Measurements from ENCODE around the gene DUSP1. TPM values are rescaled to one million over a fixed set of nuclear protein-coding genes. Genes with fewer than 3 reads are reported as not detected.

DUSP1 gene
- total and polyA plus RNA-seq, 2 of the 13 experiments (the other 11 are each of a cell fraction or from before 2014, with no cell fraction given), result 27.1 to 55.5 TPM

DNA sequence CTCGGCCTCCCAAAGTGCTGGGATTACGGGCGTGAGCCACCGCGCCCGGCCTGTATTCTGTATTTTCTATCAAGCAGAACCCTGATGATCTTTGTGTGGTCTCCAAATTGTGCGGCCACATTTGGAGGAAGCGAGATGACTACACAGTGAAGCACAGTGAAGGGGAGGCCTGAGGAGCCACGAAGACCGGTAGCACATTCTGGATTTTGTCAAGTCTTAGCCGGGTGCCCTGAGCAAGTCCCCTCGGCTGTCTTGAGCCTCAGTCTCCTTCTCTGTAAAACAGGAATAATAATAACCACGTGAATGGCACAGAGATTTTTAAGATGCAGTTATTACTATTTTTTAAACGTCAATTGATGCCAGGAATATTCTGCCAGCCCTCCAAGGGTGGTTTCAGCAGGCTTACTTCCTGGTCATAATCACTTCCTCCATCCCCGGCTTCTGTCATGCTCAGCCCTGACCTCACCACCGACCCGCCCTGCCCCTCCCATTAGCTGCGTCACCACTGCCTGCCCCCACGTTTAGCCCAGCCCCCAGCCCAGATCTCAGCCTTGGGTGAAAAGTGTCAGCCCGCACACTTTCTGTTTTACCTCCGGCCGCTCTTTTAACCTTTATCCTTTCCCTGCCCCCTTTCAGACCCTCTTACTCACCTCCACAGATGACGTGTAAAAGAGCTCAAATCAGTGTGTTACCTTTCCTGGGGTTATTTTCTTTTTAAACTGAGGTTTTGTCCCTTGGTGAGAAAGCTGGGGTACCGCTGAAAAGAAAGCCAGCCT is 36.1 kb upstream of the DUSP1 start (continued):
- TF ChIP-seq NFIB (CRISPR knock-in tag; IDR thresholded peaks at IDR 0.05; ENCODE audit: borderline replicate concordance), result no peak
- no peak for TF ChIP-seq RORA (CRISPR knock-in tag; IDR thresholded peaks at IDR 0.05)
- TF ChIP-seq CHD2 (IDR thresholded peaks at IDR 0.05; ENCODE audit: low read depth, low read length), result no peak
- no peak for TF ChIP-seq GTF2F1 (IDR thresholded peaks at IDR 0.05; ENCODE audit: low read length)
- 0 out of 2 replicates have a peak, but pooled peaks have one; percentile 40 for TF ChIP-seq ZMYM4 (CRISPR knock-in tag; IDR thresholded peaks at IDR 0.05)
- TF ChIP-seq AGO1 (IDR thresholded peaks at IDR 0.05; ENCODE audit: low read depth, low read length, poor library complexity, severe bottlenecking), result no peak
- no peak for TF ChIP-seq KDM2A (CRISPR knock-in tag; IDR thresholded peaks at IDR 0.05; ENCODE audit: borderline replicate concordance, low read depth)
- no peak for TF ChIP-seq ZNF567 (CRISPR knock-in tag; IDR thresholded peaks at IDR 0.05; ENCODE audit: borderline replicate concordance)
- no peak for TF ChIP-seq ZNF136 (CRISPR knock-in tag; IDR thresholded peaks at IDR 0.05; ENCODE audit: low read depth)
- no peak for TF ChIP-seq ZNF577 (CRISPR knock-in tag; IDR thresholded peaks at IDR 0.05; ENCODE audit: borderline replicate concordance, low read depth)
- TF ChIP-seq REPIN1 (CRISPR knock-in tag; IDR thresholded peaks at IDR 0.05; ENCODE audit: borderline replicate concordance, low read depth), result no peak
- no peak for TF ChIP-seq PHB2 (IDR thresholded peaks at IDR 0.05; ENCODE audit: partially characterized antibody)
- TF ChIP-seq ZNF160 (CRISPR knock-in tag; IDR thresholded peaks at IDR 0.05), result no peak
- TF ChIP-seq SALL1 (CRISPR knock-in tag; IDR thresholded peaks at IDR 0.05), result peak; percentile 49; the same call in 1 of the 2 replicates
- no peak for TF ChIP-seq NFE2L2 (IDR thresholded peaks at IDR 0.05; ENCODE audit: low read length)
- TF ChIP-seq BCLAF1 (IDR thresholded peaks at IDR 0.05), result no peak
- TF ChIP-seq ZNF792 (CRISPR knock-in tag; IDR thresholded peaks at IDR 0.05), result no peak
- TF ChIP-seq KLF16 (CRISPR knock-in tag; IDR thresholded peaks at IDR 0.05), result no peak
- TF ChIP-seq DR1 (CRISPR knock-in tag; IDR thresholded peaks at IDR 0.05), result no peak
- TF ChIP-seq FOXO1 (CRISPR knock-in tag; IDR thresholded peaks at IDR 0.05), result no peak
- no peak for TF ChIP-seq ZNF749 (CRISPR knock-in tag; IDR thresholded peaks at IDR 0.05; ENCODE audit: borderline replicate concordance)
- TF ChIP-seq KDM6A (CRISPR knock-in tag; IDR thresholded peaks at IDR 0.05; ENCODE audit: low read depth), result no peak
- TF ChIP-seq ZNF572 (CRISPR knock-in tag; IDR thresholded peaks at IDR 0.05), result no peak
- no peak for TF ChIP-seq HNRNPK (IDR thresholded peaks at IDR 0.05; ENCODE audit: low read depth, low read length, poor library complexity, severe bottlenecking)
- 0 out of 2 replicates have a peak, but pooled peaks have one; percentile 31 for TF ChIP-seq POLR2G (IDR thresholded peaks at IDR 0.05; ENCODE audit: low read depth, low read length)
- TF ChIP-seq ZFP37 (CRISPR knock-in tag; IDR thresholded peaks at IDR 0.05; ENCODE audit: borderline replicate concordance), result no peak
- TF ChIP-seq CREB1 (IDR thresholded peaks at IDR 0.05), result peak; percentile 88
- peak; percentile 95 for TF ChIP-seq CREB1 (CRISPR knock-in tag; IDR thresholded peaks at IDR 0.05)
- no peak for TF ChIP-seq ZNF232 (CRISPR knock-in tag; IDR thresholded peaks at IDR 0.05; ENCODE audit: borderline replicate concordance)
- TF ChIP-seq ZSCAN20 (CRISPR knock-in tag; IDR thresholded peaks at IDR 0.05; ENCODE audit: borderline replicate concordance), result no peak
